ENCODE results near the gene SECISBP2. TPM values are rescaled to one million over a fixed set of nuclear protein-coding genes. Genes with fewer than 3 reads are reported as not detected.

SECISBP2 gene
- total and polyA plus RNA-seq, 2 of the 13 experiments (the other 11 are each of a cell fraction or from before 2014, with no cell fraction given): 32.4 to 38.0 TPM

- no peak for TF ChIP-seq ZBTB1 (CRISPR knock-in tag; IDR thresholded peaks at IDR 0.05; ENCODE audit: borderline replicate concordance)
- TF ChIP-seq NFATC3 (CRISPR knock-in tag; IDR thresholded peaks at IDR 0.05): no peak
- TF ChIP-seq, protein P1, sequence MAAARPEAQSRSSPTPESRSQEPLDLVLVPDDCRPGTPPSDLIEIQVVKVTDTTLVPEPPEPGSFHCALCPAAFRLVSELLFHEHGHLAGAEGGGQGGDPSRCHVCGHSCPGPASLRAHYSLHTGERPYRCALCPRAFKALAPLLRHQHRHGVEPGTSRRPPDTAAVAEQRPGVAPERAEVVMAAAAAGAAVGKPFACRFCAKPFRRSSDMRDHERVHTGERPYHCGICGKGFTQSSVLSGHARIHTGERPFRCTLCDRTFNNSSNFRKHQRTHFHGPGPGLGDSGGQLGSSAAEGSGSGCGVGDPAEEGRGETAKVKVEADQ (CRISPR knock-in tag; IDR thresholded peaks at IDR 0.05; ENCODE audit: borderline replicate concordance): peak; percentile 99
- TF ChIP-seq, protein P2, sequence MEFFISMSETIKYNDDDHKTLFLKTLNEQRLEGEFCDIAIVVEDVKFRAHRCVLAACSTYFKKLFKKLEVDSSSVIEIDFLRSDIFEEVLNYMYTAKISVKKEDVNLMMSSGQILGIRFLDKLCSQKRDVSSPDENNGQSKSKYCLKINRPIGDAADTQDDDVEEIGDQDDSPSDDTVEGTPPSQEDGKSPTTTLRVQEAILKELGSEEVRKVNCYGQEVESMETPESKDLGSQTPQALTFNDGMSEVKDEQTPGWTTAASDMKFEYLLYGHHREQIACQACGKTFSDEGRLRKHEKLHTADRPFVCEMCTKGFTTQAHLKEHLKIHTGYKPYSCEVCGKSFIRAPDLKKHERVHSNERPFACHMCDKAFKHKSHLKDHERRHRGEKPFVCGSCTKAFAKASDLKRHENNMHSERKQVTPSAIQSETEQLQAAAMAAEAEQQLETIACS (CRISPR knock-in tag; IDR thresholded peaks at IDR 0.05): no peak
- TF ChIP-seq, protein P3, sequence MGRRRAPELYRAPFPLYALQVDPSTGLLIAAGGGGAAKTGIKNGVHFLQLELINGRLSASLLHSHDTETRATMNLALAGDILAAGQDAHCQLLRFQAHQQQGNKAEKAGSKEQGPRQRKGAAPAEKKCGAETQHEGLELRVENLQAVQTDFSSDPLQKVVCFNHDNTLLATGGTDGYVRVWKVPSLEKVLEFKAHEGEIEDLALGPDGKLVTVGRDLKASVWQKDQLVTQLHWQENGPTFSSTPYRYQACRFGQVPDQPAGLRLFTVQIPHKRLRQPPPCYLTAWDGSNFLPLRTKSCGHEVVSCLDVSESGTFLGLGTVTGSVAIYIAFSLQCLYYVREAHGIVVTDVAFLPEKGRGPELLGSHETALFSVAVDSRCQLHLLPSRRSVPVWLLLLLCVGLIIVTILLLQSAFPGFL (CRISPR knock-in tag; IDR thresholded peaks at IDR 0.05): no peak
- TF ChIP-seq DBP (CRISPR knock-in tag; IDR thresholded peaks at IDR 0.05; ENCODE audit: not compliant biosample characterization): no peak
- no peak for TF ChIP-seq ZNF816 (CRISPR knock-in tag; IDR thresholded peaks at IDR 0.05; ENCODE audit: borderline replicate concordance)
- no peak for TF ChIP-seq CSRNP1 (CRISPR knock-in tag; IDR thresholded peaks at IDR 0.05)
- TF ChIP-seq ZNF7 (CRISPR knock-in tag; IDR thresholded peaks at IDR 0.05): no peak
- TF ChIP-seq BCL6 (CRISPR knock-in tag; IDR thresholded peaks at IDR 0.05): peak; percentile 82
- TF ChIP-seq ZKSCAN8 (CRISPR knock-in tag; IDR thresholded peaks at IDR 0.05; ENCODE audit: borderline replicate concordance): peak; percentile 72; the same call in 1 of the 2 replicates
- TF ChIP-seq HNRNPUL1 (IDR thresholded peaks at IDR 0.05; ENCODE audit: low read depth, low read length): no peak
- peak; percentile 96 for TF ChIP-seq FOSL2 (CRISPR knock-in tag; IDR thresholded peaks at IDR 0.05)
- no peak for TF ChIP-seq SATB2 (CRISPR knock-in tag; IDR thresholded peaks at IDR 0.05)
- peak in 1 of 2 experiments; percentile 14; a peak in 1 of 4 replicates for TF ChIP-seq MAFK (conservative IDR thresholded peaks at IDR 0.05 in 1 of 2, IDR thresholded peaks at IDR 0.05 in 1 of 2; ENCODE audit: low read length in 2 of 2)
- peak; percentile 92 for TF ChIP-seq HDAC2 (CRISPR knock-in tag; IDR thresholded peaks at IDR 0.05)
- TF ChIP-seq, protein P4, sequence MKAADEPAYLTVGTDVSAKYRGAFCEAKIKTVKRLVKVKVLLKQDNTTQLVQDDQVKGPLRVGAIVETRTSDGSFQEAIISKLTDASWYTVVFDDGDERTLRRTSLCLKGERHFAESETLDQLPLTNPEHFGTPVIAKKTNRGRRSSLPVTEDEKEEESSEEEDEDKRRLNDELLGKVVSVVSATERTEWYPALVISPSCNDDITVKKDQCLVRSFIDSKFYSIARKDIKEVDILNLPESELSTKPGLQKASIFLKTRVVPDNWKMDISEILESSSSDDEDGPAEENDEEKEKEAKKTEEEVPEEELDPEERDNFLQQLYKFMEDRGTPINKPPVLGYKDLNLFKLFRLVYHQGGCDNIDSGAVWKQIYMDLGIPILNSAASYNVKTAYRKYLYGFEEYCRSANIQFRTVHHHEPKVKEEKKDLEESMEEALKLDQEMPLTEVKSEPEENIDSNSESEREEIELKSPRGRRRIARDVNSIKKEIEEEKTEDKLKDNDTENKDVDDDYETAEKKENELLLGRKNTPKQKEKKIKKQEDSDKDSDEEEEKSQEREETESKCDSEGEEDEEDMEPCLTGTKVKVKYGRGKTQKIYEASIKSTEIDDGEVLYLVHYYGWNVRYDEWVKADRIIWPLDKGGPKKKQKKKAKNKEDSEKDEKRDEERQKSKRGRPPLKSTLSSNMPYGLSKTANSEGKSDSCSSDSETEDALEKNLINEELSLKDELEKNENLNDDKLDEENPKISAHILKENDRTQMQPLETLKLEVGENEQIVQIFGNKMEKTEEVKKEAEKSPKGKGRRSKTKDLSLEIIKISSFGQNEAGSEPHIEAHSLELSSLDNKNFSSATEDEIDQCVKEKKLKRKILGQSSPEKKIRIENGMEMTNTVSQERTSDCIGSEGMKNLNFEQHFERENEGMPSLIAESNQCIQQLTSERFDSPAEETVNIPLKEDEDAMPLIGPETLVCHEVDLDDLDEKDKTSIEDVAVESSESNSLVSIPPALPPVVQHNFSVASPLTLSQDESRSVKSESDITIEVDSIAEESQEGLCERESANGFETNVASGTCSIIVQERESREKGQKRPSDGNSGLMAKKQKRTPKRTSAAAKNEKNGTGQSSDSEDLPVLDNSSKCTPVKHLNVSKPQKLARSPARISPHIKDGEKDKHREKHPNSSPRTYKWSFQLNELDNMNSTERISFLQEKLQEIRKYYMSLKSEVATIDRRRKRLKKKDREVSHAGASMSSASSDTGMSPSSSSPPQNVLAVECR (CRISPR knock-in tag; IDR thresholded peaks at IDR 0.05; ENCODE audit: borderline replicate concordance): peak; percentile 90
- TF ChIP-seq ZMYM2 (CRISPR knock-in tag; IDR thresholded peaks at IDR 0.05): no peak
- no peak for TF ChIP-seq JDP2 (CRISPR knock-in tag; IDR thresholded peaks at IDR 0.05; ENCODE audit: borderline replicate concordance)
These were observed 32.8 kb downstream of the SECISBP2 start (continued) for GRCh38 chr9:89350988-89351557.
